C4-2B (cell line): ENCODE measurements around the gene FBXO3.
A peak's percentile ranks its signal among the peaks of the same experiment; 100 is the strongest.

ENCODE experiments used
- H3K27ac ChIP-seq: fragments of 450-650 bp; 2 replicates; pipeline ENCODE4 v1.5.1; 2017
- ZFX ChIP-seq: fragments of 450-650 bp; IDR thresholded peaks from 2 replicates; pipeline ENCODE4 v1.6.1; 2017
- TF ChIP-seq, protein P1 (sequence below): fragments of 450-650 bp; conservative IDR thresholded peaks from 2 replicates; pipeline ENCODE4 v1.5.1; 2017; ENCODE audit warnings: mild to moderate bottlenecking

Gene FBXO3

DNA sequence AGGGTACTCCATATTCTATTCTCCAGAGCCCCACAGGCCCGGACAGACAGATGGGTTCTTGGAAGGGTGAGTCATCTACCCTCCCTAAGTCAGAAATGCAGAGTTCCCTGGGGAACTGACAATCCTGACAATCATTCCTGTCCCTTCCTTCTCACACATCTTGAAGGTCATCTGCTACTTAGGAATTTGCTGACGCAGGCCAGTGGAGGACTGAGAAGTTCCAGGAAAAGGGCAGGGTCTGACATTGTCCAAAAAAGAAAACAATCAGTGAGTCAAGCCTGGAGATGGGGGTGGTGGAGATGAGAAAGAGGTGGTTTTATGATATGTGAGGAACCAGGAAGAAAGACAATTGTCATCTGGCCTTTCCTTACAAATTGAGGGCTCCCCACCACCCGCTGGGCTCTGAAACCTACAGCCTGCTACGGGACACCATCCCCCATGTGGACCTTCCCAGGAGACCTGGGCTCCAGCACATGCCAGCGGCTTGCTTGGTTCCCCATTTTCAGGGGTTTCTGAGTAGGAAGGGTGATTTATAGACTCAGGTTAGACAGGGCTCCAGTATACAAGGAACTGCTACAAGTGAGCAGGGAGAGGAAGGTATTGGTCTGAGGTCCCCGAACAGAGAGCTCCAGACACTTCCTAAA, 51.0 kb downstream of the FBXO3 start:
- H3K27ac ChIP-seq: no peak overlapping the region
- TF ChIP-seq, protein P1, sequence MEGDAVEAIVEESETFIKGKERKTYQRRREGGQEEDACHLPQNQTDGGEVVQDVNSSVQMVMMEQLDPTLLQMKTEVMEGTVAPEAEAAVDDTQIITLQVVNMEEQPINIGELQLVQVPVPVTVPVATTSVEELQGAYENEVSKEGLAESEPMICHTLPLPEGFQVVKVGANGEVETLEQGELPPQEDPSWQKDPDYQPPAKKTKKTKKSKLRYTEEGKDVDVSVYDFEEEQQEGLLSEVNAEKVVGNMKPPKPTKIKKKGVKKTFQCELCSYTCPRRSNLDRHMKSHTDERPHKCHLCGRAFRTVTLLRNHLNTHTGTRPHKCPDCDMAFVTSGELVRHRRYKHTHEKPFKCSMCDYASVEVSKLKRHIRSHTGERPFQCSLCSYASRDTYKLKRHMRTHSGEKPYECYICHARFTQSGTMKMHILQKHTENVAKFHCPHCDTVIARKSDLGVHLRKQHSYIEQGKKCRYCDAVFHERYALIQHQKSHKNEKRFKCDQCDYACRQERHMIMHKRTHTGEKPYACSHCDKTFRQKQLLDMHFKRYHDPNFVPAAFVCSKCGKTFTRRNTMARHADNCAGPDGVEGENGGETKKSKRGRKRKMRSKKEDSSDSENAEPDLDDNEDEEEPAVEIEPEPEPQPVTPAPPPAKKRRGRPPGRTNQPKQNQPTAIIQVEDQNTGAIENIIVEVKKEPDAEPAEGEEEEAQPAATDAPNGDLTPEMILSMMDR: no peak
- no peak for TF ChIP-seq ZFX

DNA sequence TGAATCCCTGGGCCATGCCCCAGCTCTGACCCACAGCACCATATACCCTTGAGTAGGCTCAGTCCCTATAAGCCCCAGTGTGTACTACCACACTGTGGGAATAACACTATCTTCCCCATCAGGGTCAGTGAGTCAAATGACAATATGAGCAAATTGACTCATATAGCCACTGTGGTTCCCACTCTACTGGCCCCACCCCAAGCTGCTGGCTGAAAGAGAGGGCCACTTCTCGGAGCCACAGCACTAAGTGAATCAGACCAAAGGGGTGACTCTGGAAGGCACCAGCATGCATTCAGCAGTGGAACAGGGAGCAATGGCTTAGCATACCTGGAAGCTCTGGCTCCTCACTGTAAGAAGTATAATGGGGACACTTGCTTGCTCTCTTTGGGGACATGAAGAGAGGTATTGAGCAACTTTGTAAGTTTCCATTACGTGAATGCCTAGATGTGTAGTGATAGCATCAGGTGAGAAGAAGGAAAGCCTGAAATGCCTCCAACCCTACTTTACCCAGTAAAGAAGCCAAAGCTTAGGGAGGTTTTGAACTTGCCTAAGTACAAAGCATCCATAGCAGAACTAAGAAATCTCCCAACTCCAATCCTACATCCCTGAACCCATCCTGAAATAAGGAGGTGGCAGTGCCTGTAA, 51.6 kb downstream of the FBXO3 start:
- no peak overlapping the region for H3K27ac ChIP-seq
- TF ChIP-seq, protein P1: no peak
- no peak for TF ChIP-seq ZFX

DNA sequence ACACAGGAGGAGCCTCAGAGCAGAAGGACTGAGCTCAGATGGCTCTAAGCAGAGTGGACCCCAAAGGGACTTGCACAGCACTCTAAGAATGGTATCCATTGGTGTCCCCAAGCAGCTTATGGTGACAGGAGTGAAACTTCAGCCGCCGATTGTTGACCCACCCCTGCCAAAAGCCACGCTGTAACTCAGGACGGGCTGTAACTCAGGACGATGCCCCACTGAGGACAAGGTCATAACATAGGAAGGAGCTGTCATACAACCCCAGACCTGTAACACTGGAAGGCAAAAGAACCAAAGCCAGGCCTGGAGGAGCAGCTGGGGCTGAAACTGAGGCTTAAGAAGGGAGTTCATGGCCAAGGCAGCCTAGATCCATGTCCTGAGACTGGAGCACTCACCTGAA, 52.3 kb downstream of the FBXO3 start:
- no peak overlapping the region for H3K27ac ChIP-seq
- no peak for TF ChIP-seq ZFX
- TF ChIP-seq, protein P1: no peak

DNA sequence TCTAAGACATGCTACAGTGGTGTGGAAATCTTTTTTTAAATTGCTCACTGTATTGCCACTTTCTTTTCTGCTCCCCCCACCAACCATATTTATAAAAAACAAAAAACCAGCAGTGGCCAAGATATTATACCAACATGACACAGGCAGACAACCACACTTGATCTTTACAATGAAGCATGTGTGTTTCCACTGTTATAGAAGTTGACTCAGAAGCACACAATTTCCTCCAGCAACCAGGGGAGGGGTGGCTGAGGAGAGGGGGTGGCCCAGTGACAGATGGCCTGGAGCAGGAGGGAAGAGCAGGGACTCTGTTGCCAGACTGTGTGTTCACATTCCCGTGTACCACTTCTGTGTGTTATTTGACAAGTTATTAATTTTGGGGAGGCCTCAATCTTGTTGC, 52.9 kb downstream of the FBXO3 start:
- H3K27ac ChIP-seq: no peak overlapping the region
- TF ChIP-seq, protein P1: no peak
- no peak for TF ChIP-seq ZFX

DNA sequence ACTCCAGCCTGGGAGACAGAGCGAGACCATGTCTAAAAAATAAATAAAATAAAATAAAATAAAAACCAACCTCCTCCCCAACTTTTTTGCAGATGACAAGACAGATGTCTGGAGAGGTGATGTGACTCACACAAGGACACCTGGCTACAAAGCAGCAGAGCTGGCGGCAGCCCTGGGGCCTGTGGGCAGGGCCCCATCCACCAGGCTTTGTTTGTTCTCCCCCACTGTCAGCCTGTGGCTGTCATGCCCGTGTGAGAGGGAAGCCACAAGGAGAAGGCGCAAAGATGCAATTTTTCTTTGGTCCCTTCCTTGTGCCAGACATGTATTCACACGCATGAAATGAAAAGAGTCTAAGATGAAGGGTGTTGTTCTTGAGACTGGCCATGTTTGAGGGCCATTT, 54.7 kb downstream of the FBXO3 start:
- no peak overlapping the region for H3K27ac ChIP-seq
- TF ChIP-seq, protein P1: no peak
- TF ChIP-seq ZFX: no peak

DNA sequence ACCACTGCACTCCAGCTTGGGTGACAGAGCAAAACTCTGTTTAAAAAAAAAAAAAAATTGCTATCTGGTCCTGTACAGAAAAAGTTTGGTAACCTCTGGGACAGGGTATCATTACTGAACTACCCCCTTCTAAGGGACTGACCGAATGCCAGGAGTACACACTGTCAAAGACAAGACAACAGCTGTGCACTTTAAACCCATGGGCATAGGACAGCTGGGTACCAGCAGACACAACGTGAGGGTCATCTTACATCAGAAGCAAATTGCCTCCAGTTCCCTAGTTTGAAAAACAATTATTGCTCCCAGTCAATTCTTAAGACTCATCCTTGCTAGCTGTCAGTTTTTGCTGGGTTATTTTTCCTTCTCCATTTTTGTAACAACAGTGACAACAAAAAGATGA, 55.9 kb downstream of the FBXO3 start:
- no peak overlapping the region for H3K27ac ChIP-seq
- TF ChIP-seq, protein P1: no peak
- TF ChIP-seq ZFX: no peak

DNA sequence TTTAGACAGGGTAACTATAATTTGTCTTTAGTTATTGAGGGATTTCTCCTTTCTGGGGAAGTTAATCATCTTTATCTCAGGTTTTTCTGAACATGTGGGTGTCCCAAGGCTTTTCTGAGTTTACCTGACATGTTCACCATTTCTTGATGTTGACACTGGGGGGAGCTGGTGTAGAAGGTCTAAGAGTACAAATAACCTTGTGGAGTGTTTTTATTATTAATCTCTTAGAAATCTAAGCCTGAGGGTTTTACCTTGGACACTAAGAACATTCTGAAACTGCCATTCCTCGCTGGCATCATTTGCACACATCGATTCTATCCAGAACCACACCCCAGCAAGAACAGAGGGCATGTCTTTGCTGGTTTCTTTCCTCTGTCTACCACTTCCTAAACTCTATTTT, 58.1 kb downstream of the FBXO3 start:
- H3K27ac ChIP-seq: no peak overlapping the region

More for the DNA sequence above, 58.1 kb downstream of the FBXO3 start:
- TF ChIP-seq ZFX: no peak
- TF ChIP-seq, protein P1: peak; percentile 34
